Activated CD4-positive, alpha-beta memory T cell treated with anti-CD3 and anti-CD28 coated beads for 36 hours (primary cell): ENCODE data around the gene KLF3. TPM values are rescaled to one million over a fixed set of nuclear protein-coding genes. Genes with fewer than 3 reads are reported as not detected.
A peak's percentile ranks its signal among the peaks of the same experiment; 100 is the strongest.

Source experiments
- CTCF ChIA-PET: fragments of 350-600 bp; sonication (Branson Sonifier 250); formaldehyde crosslinking; loops from one replicate; lab custom pipeline; 2021; ENCODE audit warnings: antibody characterized with exemption, inconsistent platforms; lab: Charles Lee
- POLR2A ChIA-PET: fragments of 350-600 bp; sonication (Branson Sonifier 250); formaldehyde crosslinking; loops from one replicate; lab custom pipeline; 2021; ENCODE audit warnings: antibody characterized with exemption; lab: Charles Lee
- DNase-seq: peaks from one replicate; pipeline ENCODE4 v3.0.0-alpha.2; 2020
- H3K27ac Mint-ChIP-seq: one replicate; pipeline ENCODE4 v1.8.0; 2021; ENCODE audit warnings: mixed read lengths
- H3K27me3 Mint-ChIP-seq: one replicate; pipeline ENCODE4 v1.8.0; 2021; ENCODE audit warnings: mixed read lengths
- H3K36me3 Mint-ChIP-seq: one replicate; pipeline ENCODE4 v1.8.0; 2021; ENCODE audit warnings: mixed read lengths
- H3K4me1 Mint-ChIP-seq: one replicate; pipeline ENCODE4 v1.8.0; 2021; ENCODE audit warnings: low read depth, mixed read lengths
- H3K4me3 Mint-ChIP-seq: one replicate; pipeline ENCODE4 v1.8.0; 2021; ENCODE audit warnings: mild to moderate bottlenecking, mixed read lengths
- H3K9me3 Mint-ChIP-seq: one replicate; pipeline ENCODE4 v1.8.0; 2021; ENCODE audit warnings: mixed read lengths
- intact Hi-C: fragments of 100-400 bp; cut with micrococcal nuclease; formaldehyde crosslinking; loops from one replicate; pipeline ENCODE4 v1.15.1; 2023
- total RNA-seq, 2 experiments: library from RNA; stranded (reverse); gene quantifications; one replicate each; pipeline ENCODE4 v1.2.3, GENCODE V29; 2021

Gene KLF3
- total RNA-seq, 2 experiments from 2014 or later: 9.1 to 9.9 TPM

GRCh38 chr4:38676986-38677385 is 13.0 kb downstream of the KLF3 start:
- H3K4me3 Mint-ChIP-seq: no peak overlapping the region
- intact Hi-C loops: loop anchor here (5.0 kb wide), 2 partner anchors 55 to 785 kb away; partner anchors contain the start of gene TBC1D1
- CTCF ChIA-PET: interaction anchor here (0.7 to 6.0 kb wide), 12 partner anchors 9 to 526 kb away, joined by 3 to 165 read pairs (median 8); no protein-coding TSS in a partner anchor
- no peaks in the 10 kb centered on the region for H3K9me3 Mint-ChIP-seq
- no peaks in the 10 kb centered on the region for H3K27me3 Mint-ChIP-seq
- peaks cover 11% of the 10 kb centered on the region for H3K36me3 Mint-ChIP-seq
- no peak overlapping the region for H3K27ac Mint-ChIP-seq
- POLR2A ChIA-PET: interaction anchor here (1.3 kb wide), 1 partner anchor 10 kb away, joined by 3 read pairs; no protein-coding TSS in a partner anchor
- no peak for DNase-seq
- H3K4me1 Mint-ChIP-seq: peaks cover 69% of the 10 kb centered on the region

GRCh38 chr4:38677441-38677840 is 13.4 kb downstream of the KLF3 start:
- Mint-ChIP-seq H3K27ac (peak overlapping the region; percentile 1), H3K36me3 (peaks cover 11% of the 10 kb centered on the region), H3K4me3 (no peak overlapping the region), H3K27me3 (no peaks in the 10 kb centered on the region), H3K9me3 (no peaks in the 10 kb centered on the region), H3K4me1 (peaks cover 69% of the 10 kb centered on the region)
- DNase-seq: no peak
- ChIA-PET CTCF (interaction anchor here (1.1 to 6.0 kb wide), 7 partner anchors 10 to 500 kb away, joined by 3 to 165 read pairs (median 15); no protein-coding TSS in a partner anchor), POLR2A (interaction anchor here (1.3 kb wide), 1 partner anchor 10 kb away, joined by 3 read pairs; no protein-coding TSS in a partner anchor)
- intact Hi-C loops: loop anchor here (5.0 kb wide), 2 partner anchors 55 to 785 kb away; partner anchors contain the start of gene TBC1D1

GRCh38 chr4:38678078-38678477 is 14.1 kb downstream of the KLF3 start:
- intact Hi-C loops: loop anchor here (5.0 kb wide), 2 partner anchors 54 to 786 kb away; partner anchors contain the start of gene TBC1D1
- POLR2A ChIA-PET: interaction anchor here (1.3 kb wide), 1 partner anchor 11 kb away, joined by 3 read pairs; no protein-coding TSS in a partner anchor
- DNase-seq: no peak
- Mint-ChIP-seq H3K4me1 (peaks cover 66% of the 10 kb centered on the region), H3K36me3 (peaks cover 11% of the 10 kb centered on the region), H3K27ac (peak overlapping the region; percentile 1), H3K27me3 (no peaks in the 10 kb centered on the region), H3K4me3 (no peak overlapping the region), H3K9me3 (no peaks in the 10 kb centered on the region)
- CTCF ChIA-PET: interaction anchor here (1.5 to 6.0 kb wide), 4 partner anchors 11 to 500 kb away, joined by 5 to 165 read pairs (median 68); no protein-coding TSS in a partner anchor

- intact Hi-C loops: loop anchor here (5.0 kb wide), 2 partner anchors 52 to 788 kb away; partner anchors contain the start of gene TBC1D1
- H3K4me1 Mint-ChIP-seq: peaks cover 64% of the 10 kb centered on the region
- H3K4me3 Mint-ChIP-seq: no peak overlapping the region
- CTCF ChIA-PET: no interaction called here
- H3K36me3 Mint-ChIP-seq: peaks cover 11% of the 10 kb centered on the region
- no peaks in the 10 kb centered on the region for H3K27me3 Mint-ChIP-seq
- no peak overlapping the region for H3K27ac Mint-ChIP-seq
- no peak for DNase-seq
- POLR2A ChIA-PET: no interaction called here
- no peaks in the 10 kb centered on the region for H3K9me3 Mint-ChIP-seq
These were observed 15.9 kb downstream of the KLF3 start for GRCh38 chr4:38679921-38680320.

GRCh38 chr4:38681281-38681991 is 17.4 kb downstream of the KLF3 start:
- H3K9me3 Mint-ChIP-seq: no peaks in the 10 kb centered on the region
- H3K36me3 Mint-ChIP-seq: peaks cover 11% of the 10 kb centered on the region
- no peaks in the 10 kb centered on the region for H3K27me3 Mint-ChIP-seq
- H3K4me1 Mint-ChIP-seq: peaks cover 66% of the 10 kb centered on the region
- POLR2A ChIA-PET: no interaction called here
- CTCF ChIA-PET: interaction anchor here (1.2 kb wide), 1 partner anchor 501 kb away, joined by 3 read pairs; no protein-coding TSS in a partner anchor
- no peak overlapping the region for H3K4me3 Mint-ChIP-seq
- H3K27ac Mint-ChIP-seq: no peak overlapping the region
- no peak for DNase-seq
- intact Hi-C loops: no loop called here

GRCh38 chr4:38682336-38682735 is 18.3 kb downstream of the KLF3 start:
- intact Hi-C loops: loop anchor here (2.0 kb wide), 1 partner anchor 16 kb away; no protein-coding TSS in a partner anchor
- ChIA-PET POLR2A (no interaction called here), CTCF (interaction anchor here (1.1 kb wide), 1 partner anchor 372 kb away, joined by 3 read pairs; no protein-coding TSS in a partner anchor)
- Mint-ChIP-seq H3K36me3 (peaks cover 11% of the 10 kb centered on the region), H3K9me3 (no peaks in the 10 kb centered on the region), H3K27ac (no peak overlapping the region), H3K4me3 (no peak overlapping the region), H3K27me3 (no peaks in the 10 kb centered on the region), H3K4me1 (peaks cover 72% of the 10 kb centered on the region)
- no peak for DNase-seq

- Mint-ChIP-seq H3K4me1 (peaks cover 71% of the 10 kb centered on the region), H3K27me3 (no peaks in the 10 kb centered on the region), H3K27ac (no peak overlapping the region), H3K9me3 (no peaks in the 10 kb centered on the region), H3K36me3 (peaks cover 14% of the 10 kb centered on the region), H3K4me3 (no peak overlapping the region)
- DNase-seq: no peak
- ChIA-PET CTCF (interaction anchor here (0.6 to 1.7 kb wide), 4 partner anchors 99 to 798 kb away, joined by 3 to 4 read pairs (median 4); partner anchors contain the start of gene TLR10), POLR2A (no interaction called here)
- intact Hi-C loops: loop anchor here (2.0 kb wide), 1 partner anchor 16 kb away; no protein-coding TSS in a partner anchor
These were observed 19.3 kb downstream of the KLF3 start for GRCh38 chr4:38683276-38683675.

- no peak overlapping the region for H3K4me3 Mint-ChIP-seq
- ChIA-PET POLR2A (no interaction called here), CTCF (interaction anchor here (0.7 to 2.3 kb wide), 5 partner anchors 9 to 503 kb away, joined by 3 to 8 read pairs (median 4); partner anchors contain the start of gene TLR10)
- intact Hi-C loops: no loop called here
- H3K4me1 Mint-ChIP-seq: peaks cover 66% of the 10 kb centered on the region
- H3K27ac Mint-ChIP-seq: no peak overlapping the region
- no peaks in the 10 kb centered on the region for H3K27me3 Mint-ChIP-seq
- peaks cover 24% of the 10 kb centered on the region for H3K36me3 Mint-ChIP-seq
- H3K9me3 Mint-ChIP-seq: no peaks in the 10 kb centered on the region
- no peak for DNase-seq
These were observed 20.3 kb downstream of the KLF3 start for GRCh38 chr4:38684271-38684670.

GRCh38 chr4:38684951-38685844 is 21.2 kb downstream of the KLF3 start:
- intact Hi-C loops: no loop called here
- Mint-ChIP-seq H3K9me3 (no peaks in the 10 kb centered on the region), H3K27me3 (no peaks in the 10 kb centered on the region), H3K4me1 (peaks cover 59% of the 10 kb centered on the region), H3K36me3 (peaks cover 26% of the 10 kb centered on the region), H3K27ac (no peak overlapping the region), H3K4me3 (no peak overlapping the region)
- CTCF ChIA-PET: interaction anchor here (0.8 to 2.7 kb wide), 5 partner anchors 10 to 505 kb away, joined by 3 to 14 read pairs (median 7); no protein-coding TSS in a partner anchor
- DNase-seq: no peak
- POLR2A ChIA-PET: no interaction called here

- no peaks in the 10 kb centered on the region for H3K27me3 Mint-ChIP-seq
- DNase-seq: no peak
- CTCF ChIA-PET: interaction anchor here (0.8 to 2.7 kb wide), 4 partner anchors 12 to 507 kb away, joined by 3 to 14 read pairs (median 6); no protein-coding TSS in a partner anchor
- H3K4me1 Mint-ChIP-seq: peaks cover 54% of the 10 kb centered on the region
- no peak overlapping the region for H3K27ac Mint-ChIP-seq
- POLR2A ChIA-PET: no interaction called here
- no peak overlapping the region for H3K4me3 Mint-ChIP-seq
- peaks cover 25% of the 10 kb centered on the region for H3K36me3 Mint-ChIP-seq
- intact Hi-C loops: no loop called here
- no peaks in the 10 kb centered on the region for H3K9me3 Mint-ChIP-seq
These were observed 22.7 kb downstream of the KLF3 start for GRCh38 chr4:38686682-38687081.

GRCh38 chr4:38687571-38688011 is 23.6 kb downstream of the KLF3 start:
- intact Hi-C loops: no loop called here
- Mint-ChIP-seq H3K36me3 (peaks cover 23% of the 10 kb centered on the region), H3K27me3 (no peaks in the 10 kb centered on the region), H3K4me1 (peaks cover 49% of the 10 kb centered on the region), H3K4me3 (no peak overlapping the region), H3K9me3 (no peaks in the 10 kb centered on the region), H3K27ac (no peak overlapping the region)
- ChIA-PET POLR2A (interaction anchor here (0.6 kb wide), 1 partner anchor 70 kb away, joined by 4 read pairs; no protein-coding TSS in a partner anchor), CTCF (interaction anchor here (0.6 to 2.7 kb wide), 9 partner anchors 11 to 880 kb away, joined by 3 to 14 read pairs (median 3); no protein-coding TSS in a partner anchor)
- peak; percentile 48 for DNase-seq
